ENCODE results near the gene SCT.

The SCT gene

GRCh38 chr11:620201-620600, 6.8 kb downstream of the SCT start:
- H3K4me3 ChIP-seq (replicated peaks; ENCODE audit: insufficient read depth, low read length) = no peak overlapping the region
- no peak for DNase-seq (ENCODE audit: low read depth in 1 of 2, low spot score in 1 of 2)
- H3K27ac ChIP-seq (replicated peaks) = no peak overlapping the region
- no peaks in the 10 kb centered on the region for H3K27me3 ChIP-seq (ENCODE audit: insufficient read depth, poor library complexity, severe bottlenecking)
- no peak for TF ChIP-seq GABPA (IDR thresholded peaks at IDR 0.05; ENCODE audit: low read depth)
- no peak for TF ChIP-seq REST (IDR thresholded peaks at IDR 0.05; ENCODE audit: insufficient replicate concordance, low read depth)
- TF ChIP-seq CTCF (IDR thresholded peaks at IDR 0.05; ENCODE audit: insufficient read depth, low read length) = no peak
- no peak for TF ChIP-seq SPI1 (IDR thresholded peaks at IDR 0.05; ENCODE audit: borderline replicate concordance, low read depth)
- TF ChIP-seq POLR2AphosphoS5 (IDR thresholded peaks at IDR 0.05; ENCODE audit: low read depth) = no peak

- TF ChIP-seq REST (IDR thresholded peaks at IDR 0.05; ENCODE audit: insufficient replicate concordance, low read depth) (no peak), POLR2AphosphoS5 (IDR thresholded peaks at IDR 0.05; ENCODE audit: low read depth) (no peak), CTCF (IDR thresholded peaks at IDR 0.05; ENCODE audit: insufficient read depth, low read length) (no peak), GABPA (IDR thresholded peaks at IDR 0.05; ENCODE audit: low read depth) (no peak), SPI1 (IDR thresholded peaks at IDR 0.05; ENCODE audit: borderline replicate concordance, low read depth) (no peak)
- no peak for DNase-seq (ENCODE audit: low read depth in 1 of 2, low spot score in 1 of 2)
- no peak overlapping the region for H3K4me3 ChIP-seq (replicated peaks; ENCODE audit: insufficient read depth, low read length)
These were observed 7.3 kb downstream of the SCT start for GRCh38 chr11:619628-620050.

GRCh38 chr11:618856-619627, 7.9 kb downstream of the SCT start:
- Histone ChIP-seq H3K27me3 (ENCODE audit: insufficient read depth, poor library complexity, severe bottlenecking) (no peaks in the 10 kb centered on the region), H3K4me3 (replicated peaks; ENCODE audit: insufficient read depth, low read length) (no peak overlapping the region), H3K27ac (replicated peaks) (no peak overlapping the region)
- DNase-seq (ENCODE audit: low read depth in 1 of 2, low spot score in 1 of 2) = no peak
- no peak for TF ChIP-seq SPI1 (IDR thresholded peaks at IDR 0.05; ENCODE audit: borderline replicate concordance, low read depth)

More at GRCh38 chr11:619628-620050, 7.3 kb downstream of the SCT start:
- Histone ChIP-seq H3K27ac (replicated peaks) (no peak overlapping the region), H3K27me3 (ENCODE audit: insufficient read depth, poor library complexity, severe bottlenecking) (no peaks in the 10 kb centered on the region)

GRCh38 chr11:617912-618682, 8.9 kb downstream of the SCT start:
- H3K4me3 ChIP-seq (replicated peaks; ENCODE audit: insufficient read depth, low read length) = no peak overlapping the region
- no peak for DNase-seq (ENCODE audit: low read depth in 1 of 2, low spot score in 1 of 2)
- TF ChIP-seq REST (IDR thresholded peaks at IDR 0.05; ENCODE audit: insufficient replicate concordance, low read depth) = no peak

More at GRCh38 chr11:617912-618682, 8.9 kb downstream of the SCT start:
- Histone ChIP-seq H3K27me3 (ENCODE audit: insufficient read depth, poor library complexity, severe bottlenecking) (no peaks in the 10 kb centered on the region), H3K27ac (replicated peaks) (no peak overlapping the region)
